ENCODE data around the gene ST6GALNAC5.

ST6GALNAC5 gene

DNA sequence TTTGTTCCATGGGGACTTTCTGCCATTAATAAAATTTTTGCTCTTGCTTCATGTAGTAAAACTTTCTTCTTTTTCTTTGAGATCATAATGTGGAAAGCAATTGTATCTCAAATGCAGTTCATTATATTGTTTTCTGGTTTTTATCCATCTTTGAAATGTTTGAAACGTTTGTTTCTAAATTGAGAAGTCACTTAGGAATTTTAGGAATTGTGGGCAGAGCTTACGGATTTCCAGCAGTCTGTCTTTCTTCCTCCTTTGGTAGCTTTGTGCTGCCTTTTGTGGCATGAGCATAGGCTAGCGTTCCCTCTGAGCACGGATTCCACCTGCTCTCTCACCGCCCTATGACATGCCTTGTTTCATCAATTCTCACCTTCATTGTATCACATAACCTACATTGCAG lies 2.9 kb upstream of the ST6GALNAC5 start:
- Histone ChIP-seq H3K9ac (ENCODE audit: low read length) (no peak overlapping the region), H3K4me1 (ENCODE audit: control insufficient read depth, insufficient read depth, low read depth, low read length) (peaks cover 18% of the 10 kb centered on the region), H2AK5ac (ENCODE audit: low read length, severe bottlenecking) (no peak overlapping the region), H2BK5ac (ENCODE audit: low read depth, low read length, poor library complexity, severe bottlenecking) (no peak overlapping the region), H3K18ac (ENCODE audit: low read depth in 1 of 2, low read length in 2 of 2) (no peak overlapping the region), H3K27me3 (ENCODE audit: control insufficient read depth in 1 of 2, insufficient read depth in 1 of 2, low read length in 2 of 2) (peaks cover 47 to 50% of the 10 kb centered on the region in 2 experiments), H3K79me1 (replicated peaks; ENCODE audit: low read length, poor library complexity, severe bottlenecking) (no peaks in the 10 kb centered on the region), H3K4me3 (ENCODE audit: insufficient read depth in 1 of 2, low read depth in 1 of 2, low read length in 2 of 2) (no peak overlapping the region), H3K4me2 (ENCODE audit: low read length, poor library complexity, severe bottlenecking) (no peak overlapping the region), H3K36me3 (ENCODE audit: control insufficient read depth in 1 of 2, insufficient read depth in 2 of 2, low read depth in 1 of 2, low read length in 2 of 2) (no peaks in the 10 kb centered on the region), H3K14ac (ENCODE audit: low read length in 2 of 2) (no peak overlapping the region), H2BK15ac (ENCODE audit: low read depth, poor library complexity, severe bottlenecking) (no peak overlapping the region), H4K8ac (ENCODE audit: low read length) (no peak overlapping the region), H3K23ac (ENCODE audit: low read length in 2 of 2) (no peak overlapping the region), H3K9me3 (ENCODE audit: control insufficient read depth, low read length) (no peaks in the 10 kb centered on the region), H2BK120ac (ENCODE audit: low read depth, low read length) (no peak overlapping the region), H2BK12ac (ENCODE audit: low read length in 2 of 2) (no peak overlapping the region), H3K27ac (ENCODE audit: low read length, poor library complexity, severe bottlenecking) (no peak overlapping the region), H4K91ac (ENCODE audit: low read length) (no peak overlapping the region), H2AFZ (ENCODE audit: low read depth, low read length) (no peak overlapping the region), H3K4ac (ENCODE audit: low read depth in 1 of 2, low read length in 2 of 2) (no peak overlapping the region)
- no peak for DNase-seq
- WGBS = 15% methylated on average over 4 of the region's 5 CpGs

DNA sequence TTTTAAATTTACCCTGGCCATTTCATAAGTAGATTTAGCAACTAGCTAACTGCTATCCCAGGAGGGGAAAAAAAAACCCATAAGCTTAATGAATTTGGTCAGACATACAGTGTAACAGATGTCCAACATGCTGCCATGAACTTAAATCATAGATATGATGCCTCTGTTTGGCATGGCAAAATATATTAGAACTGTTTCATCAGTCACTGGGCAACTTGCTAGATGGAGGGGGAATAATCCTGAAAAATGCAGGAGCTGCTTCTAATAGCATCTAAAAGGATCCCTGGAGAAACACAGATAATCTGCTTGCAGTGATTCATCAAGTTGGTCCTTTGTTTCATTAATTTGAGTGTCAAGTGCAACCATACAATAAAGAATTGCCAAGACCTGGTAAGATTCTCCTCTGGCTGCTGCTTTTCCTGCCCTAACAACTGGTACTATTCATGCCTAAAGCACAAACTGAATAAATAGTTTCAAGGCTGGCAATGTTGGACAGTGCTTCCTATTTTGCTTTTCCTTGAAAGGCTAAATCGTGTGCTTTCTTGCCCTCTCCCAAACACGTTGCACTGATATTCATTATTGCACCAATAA lies 1.5 kb upstream of the ST6GALNAC5 start:
- Histone ChIP-seq H3K14ac (ENCODE audit: low read length in 2 of 2) (no peak overlapping the region), H4K8ac (ENCODE audit: low read length) (no peak overlapping the region), H2BK15ac (ENCODE audit: low read depth, poor library complexity, severe bottlenecking) (no peak overlapping the region), H3K9me3 (ENCODE audit: control insufficient read depth, low read length) (no peaks in the 10 kb centered on the region), H2BK120ac (ENCODE audit: low read depth, low read length) (no peak overlapping the region), H3K23ac (ENCODE audit: low read length in 2 of 2) (no peak overlapping the region), H3K4me1 (ENCODE audit: control insufficient read depth, insufficient read depth, low read depth, low read length) (peaks cover 18% of the 10 kb centered on the region), H3K27ac (ENCODE audit: low read length, poor library complexity, severe bottlenecking) (no peak overlapping the region), H3K4me2 (ENCODE audit: low read length, poor library complexity, severe bottlenecking) (no peak overlapping the region), H2AFZ (ENCODE audit: low read depth, low read length) (no peak overlapping the region), H2BK5ac (ENCODE audit: low read depth, low read length, poor library complexity, severe bottlenecking) (no peak overlapping the region), H2BK12ac (ENCODE audit: low read length in 2 of 2) (no peak overlapping the region), H3K4me3 (ENCODE audit: insufficient read depth in 1 of 2, low read depth in 1 of 2, low read length in 2 of 2) (no peak overlapping the region), H3K27me3 (ENCODE audit: control insufficient read depth in 1 of 2, insufficient read depth in 1 of 2, low read length in 2 of 2) (peaks cover 43 to 50% of the 10 kb centered on the region in 2 experiments), H3K36me3 (ENCODE audit: control insufficient read depth in 1 of 2, insufficient read depth in 2 of 2, low read depth in 1 of 2, low read length in 2 of 2) (no peaks in the 10 kb centered on the region), H3K18ac (ENCODE audit: low read depth in 1 of 2, low read length in 2 of 2) (no peak overlapping the region), H2AK5ac (ENCODE audit: low read length, severe bottlenecking) (no peak overlapping the region), H3K79me1 (replicated peaks; ENCODE audit: low read length, poor library complexity, severe bottlenecking) (no peaks in the 10 kb centered on the region), H3K9ac (ENCODE audit: low read length) (no peak overlapping the region), H4K91ac (ENCODE audit: low read length) (no peak overlapping the region), H3K4ac (ENCODE audit: low read depth in 1 of 2, low read length in 2 of 2) (no peak overlapping the region)
- WGBS = no CpG with 5 or more reads among the region's 2 CpGs
- DNase-seq = no peak

DNA sequence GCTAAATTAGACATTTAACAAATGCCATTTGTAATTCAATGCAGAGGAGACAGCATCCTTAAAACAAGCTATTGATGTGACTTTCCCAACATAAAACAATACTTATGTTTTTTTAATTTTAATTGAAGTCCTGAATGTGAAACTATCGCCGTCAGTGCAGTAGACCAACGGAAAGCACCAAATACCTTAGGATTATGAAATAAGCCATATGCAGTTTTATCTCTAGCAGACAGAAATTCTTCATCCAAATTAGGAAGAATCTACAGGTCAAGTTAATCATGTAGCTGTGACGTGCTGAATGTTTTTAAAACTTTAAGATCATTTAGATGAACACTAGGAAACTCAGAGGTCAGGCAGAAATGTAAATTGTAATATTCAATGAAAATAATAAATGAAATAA lies 714 bp upstream of the ST6GALNAC5 start:
- WGBS = 97% methylated on average over 4 of the region's 4 CpGs
- Histone ChIP-seq H2AK5ac (ENCODE audit: low read length, severe bottlenecking) (no peak overlapping the region), H4K8ac (ENCODE audit: low read length) (no peak overlapping the region), H3K23ac (ENCODE audit: low read length in 2 of 2) (no peak overlapping the region), H2BK15ac (ENCODE audit: low read depth, poor library complexity, severe bottlenecking) (no peak overlapping the region), H3K79me1 (replicated peaks; ENCODE audit: low read length, poor library complexity, severe bottlenecking) (no peaks in the 10 kb centered on the region), H2BK120ac (ENCODE audit: low read depth, low read length) (no peak overlapping the region), H3K18ac (ENCODE audit: low read depth in 1 of 2, low read length in 2 of 2) (no peak overlapping the region), H3K9me3 (ENCODE audit: control insufficient read depth, low read length) (no peaks in the 10 kb centered on the region), H3K27me3 (ENCODE audit: control insufficient read depth in 1 of 2, insufficient read depth in 1 of 2, low read length in 2 of 2) (peaks cover 43 to 58% of the 10 kb centered on the region in 2 experiments), H3K14ac (ENCODE audit: low read length in 2 of 2) (no peak overlapping the region), H3K4me3 (ENCODE audit: insufficient read depth in 1 of 2, low read depth in 1 of 2, low read length in 2 of 2) (no peak overlapping the region), H3K27ac (ENCODE audit: low read length, poor library complexity, severe bottlenecking) (no peak overlapping the region), H3K4me1 (ENCODE audit: control insufficient read depth, insufficient read depth, low read depth, low read length) (peaks cover 18% of the 10 kb centered on the region), H3K4ac (ENCODE audit: low read depth in 1 of 2, low read length in 2 of 2) (no peak overlapping the region), H3K9ac (ENCODE audit: low read length) (no peak overlapping the region), H4K91ac (ENCODE audit: low read length) (no peak overlapping the region), H3K4me2 (ENCODE audit: low read length, poor library complexity, severe bottlenecking) (no peak overlapping the region), H3K36me3 (ENCODE audit: control insufficient read depth in 1 of 2, insufficient read depth in 2 of 2, low read depth in 1 of 2, low read length in 2 of 2) (no peaks in the 10 kb centered on the region), H2BK5ac (ENCODE audit: low read depth, low read length, poor library complexity, severe bottlenecking) (no peak overlapping the region), H2BK12ac (ENCODE audit: low read length in 2 of 2) (no peak overlapping the region), H2AFZ (ENCODE audit: low read depth, low read length) (no peak overlapping the region)
- DNase-seq = no peak

DNA sequence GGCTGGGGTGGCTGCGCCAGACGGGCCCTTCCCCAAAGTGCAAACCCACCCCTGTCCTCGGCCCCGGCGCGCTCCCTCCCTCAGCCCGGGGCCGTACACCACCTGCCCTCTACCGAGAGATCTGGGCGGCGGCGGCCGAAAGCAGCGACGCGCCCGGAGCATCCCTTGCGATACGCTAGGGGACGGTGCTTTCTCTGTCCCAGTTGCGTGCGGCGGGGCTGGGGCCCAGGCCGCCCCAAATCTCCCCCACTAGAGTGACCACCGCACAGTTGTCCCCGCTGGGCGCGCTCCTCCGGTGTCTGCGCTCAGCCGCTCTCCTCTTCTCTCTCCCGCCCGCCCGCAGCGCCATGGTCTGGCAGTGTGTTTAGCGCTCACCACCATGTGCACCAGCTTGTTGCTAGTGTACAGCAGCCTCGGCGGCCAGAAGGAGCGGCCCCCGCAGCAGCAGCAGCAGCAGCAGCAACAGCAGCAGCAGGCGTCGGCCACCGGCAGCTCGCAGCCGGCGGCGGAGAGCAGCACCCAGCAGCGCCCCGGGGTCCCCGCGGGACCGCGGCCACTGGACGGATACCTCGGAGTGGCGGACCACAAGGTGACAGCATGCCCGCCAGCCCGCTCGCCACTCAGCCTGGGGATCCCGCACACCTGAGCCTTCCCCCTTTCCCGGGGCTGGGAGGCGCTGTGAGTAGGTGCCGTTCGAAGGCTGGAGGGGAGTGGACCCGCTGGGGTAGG lies 1.0 kb downstream of the ST6GALNAC5 start:
- Histone ChIP-seq H3K36me3 (ENCODE audit: control insufficient read depth in 1 of 2, insufficient read depth in 2 of 2, low read depth in 1 of 2, low read length in 2 of 2) (no peaks in the 10 kb centered on the region), H3K4me1 (ENCODE audit: control insufficient read depth, insufficient read depth, low read depth, low read length) (peaks cover 18% of the 10 kb centered on the region), H3K4me3 (ENCODE audit: insufficient read depth in 1 of 2, low read depth in 1 of 2, low read length in 2 of 2) (peak overlapping the region; percentile 28 to 83), H2BK15ac (ENCODE audit: low read depth, poor library complexity, severe bottlenecking) (no peak overlapping the region), H3K9me3 (ENCODE audit: control insufficient read depth, low read length) (peaks cover 3% of the 10 kb centered on the region), H3K18ac (ENCODE audit: low read depth in 1 of 2, low read length in 2 of 2) (no peak overlapping the region), H3K9ac (ENCODE audit: low read length) (peak overlapping the region; percentile 61), H3K4me2 (ENCODE audit: low read length, poor library complexity, severe bottlenecking) (peak overlapping the region; percentile 97), H2BK5ac (ENCODE audit: low read depth, low read length, poor library complexity, severe bottlenecking) (no peak overlapping the region), H4K91ac (ENCODE audit: low read length) (no peak overlapping the region), H2BK120ac (ENCODE audit: low read depth, low read length) (no peak overlapping the region), H4K8ac (ENCODE audit: low read length) (no peak overlapping the region), H3K4ac (ENCODE audit: low read depth in 1 of 2, low read length in 2 of 2) (no peak overlapping the region), H2AK5ac (ENCODE audit: low read length, severe bottlenecking) (no peak overlapping the region), H3K27ac (ENCODE audit: low read length, poor library complexity, severe bottlenecking) (no peak overlapping the region), H3K23ac (ENCODE audit: low read length in 2 of 2) (no peak overlapping the region), H2AFZ (ENCODE audit: low read depth, low read length) (no peak overlapping the region), H3K79me1 (replicated peaks; ENCODE audit: low read length, poor library complexity, severe bottlenecking) (no peaks in the 10 kb centered on the region), H2BK12ac (ENCODE audit: low read length in 2 of 2) (no peak overlapping the region), H3K27me3 (ENCODE audit: control insufficient read depth in 1 of 2, insufficient read depth in 1 of 2, low read length in 2 of 2) (peaks cover 43 to 63% of the 10 kb centered on the region in 2 experiments), H3K14ac (ENCODE audit: low read length in 2 of 2) (no peak overlapping the region)
- WGBS = under 1% methylated on average over 59 of the region's 65 CpGs
- DNase-seq = peak; percentile 14
